Measurements from ENCODE around the gene SV2C. TPM values are rescaled to one million over a fixed set of nuclear protein-coding genes. Genes with fewer than 3 reads are reported as not detected.
"Not testable (repeated sequence)": the region's sequence is repeated elsewhere in the genome, so short reads cannot be mapped to it uniquely, and the experiment has no call there.

The SV2C gene
- total RNA-seq, 2 donors from 2014 or later, result 0.14 TPM

GRCh38 chr5:76294573-76294972 is 211.4 kb downstream of the SV2C start:
- DNase-seq (ENCODE audit: low spot score), result no peak
- no peak overlapping the region for H3K27ac ChIP-seq
- H3K4me3 ChIP-seq, result no peak overlapping the region
- H3K4me1 ChIP-seq (ENCODE audit: control insufficient read depth in 1 of 2, low read depth in 2 of 2), result no peaks in the 10 kb centered on the region
- no peaks in the 10 kb centered on the region for H3K36me3 ChIP-seq
- ATAC-seq (ENCODE audit: insufficient number of reproducible peaks, low FRiP score, low read depth), result no peak
- no peaks in the 10 kb centered on the region for H3K27me3 ChIP-seq (replicated peaks; ENCODE audit: insufficient read depth)
- no peaks in the 10 kb centered on the region for H3K9me3 ChIP-seq
- no peak for TF ChIP-seq CTCF (IDR thresholded peaks at IDR 0.05)

GRCh38 chr5:76298852-76299251 is 215.7 kb downstream of the SV2C start:
- no peak overlapping the region for H3K4me3 ChIP-seq
- no peaks in the 10 kb centered on the region for H3K27me3 ChIP-seq (replicated peaks; ENCODE audit: insufficient read depth)
- TF ChIP-seq CTCF (IDR thresholded peaks at IDR 0.05), result no peak
- ATAC-seq (ENCODE audit: insufficient number of reproducible peaks, low FRiP score, low read depth) (no peak), DNase-seq (ENCODE audit: low spot score) (no peak)
- no peaks in the 10 kb centered on the region for H3K36me3 ChIP-seq
- H3K27ac ChIP-seq, result no peak overlapping the region
- H3K9me3 ChIP-seq, result no peaks in the 10 kb centered on the region
- no peaks in the 10 kb centered on the region for H3K4me1 ChIP-seq (ENCODE audit: control insufficient read depth in 1 of 2, low read depth in 2 of 2)

GRCh38 chr5:76299592-76299991 is 216.4 kb downstream of the SV2C start:
- H3K9me3 ChIP-seq, result no peaks in the 10 kb centered on the region
- no peak for TF ChIP-seq CTCF (IDR thresholded peaks at IDR 0.05)
- ATAC-seq (ENCODE audit: insufficient number of reproducible peaks, low FRiP score, low read depth) (no peak), DNase-seq (ENCODE audit: low spot score) (no peak)
- H3K27ac ChIP-seq, result no peak overlapping the region
- H3K27me3 ChIP-seq (replicated peaks; ENCODE audit: insufficient read depth), result no peaks in the 10 kb centered on the region
- no peaks in the 10 kb centered on the region for H3K36me3 ChIP-seq
- H3K4me3 ChIP-seq, result no peak overlapping the region
- H3K4me1 ChIP-seq (ENCODE audit: control insufficient read depth in 1 of 2, low read depth in 2 of 2), result no peaks in the 10 kb centered on the region

- not testable (repeated sequence) for H3K27ac ChIP-seq; H3K36me3 ChIP-seq; H3K9me3 ChIP-seq; H3K4me3 ChIP-seq; H3K27me3 ChIP-seq (replicated peaks; ENCODE audit: insufficient read depth); H3K4me1 ChIP-seq (ENCODE audit: control insufficient read depth in 1 of 2, low read depth in 2 of 2); ATAC-seq (ENCODE audit: insufficient number of reproducible peaks, low FRiP score, low read depth); DNase-seq (ENCODE audit: low spot score)
These were observed 218.7 kb downstream of the SV2C start for GRCh38 chr5:76301932-76302331.

- DNase-seq (ENCODE audit: low spot score); H3K27ac ChIP-seq; H3K4me3 ChIP-seq; H3K27me3 ChIP-seq (replicated peaks; ENCODE audit: insufficient read depth); H3K9me3 ChIP-seq; H3K36me3 ChIP-seq; ATAC-seq (ENCODE audit: insufficient number of reproducible peaks, low FRiP score, low read depth); H3K4me1 ChIP-seq (ENCODE audit: control insufficient read depth in 1 of 2, low read depth in 2 of 2): not testable (repeated sequence)
These were observed 219.5 kb downstream of the SV2C start for GRCh38 chr5:76302661-76303060.

- Histone ChIP-seq H3K27ac (no peak overlapping the region), H3K4me3 (no peak overlapping the region), H3K27me3 (replicated peaks; ENCODE audit: insufficient read depth) (no peaks in the 10 kb centered on the region), H3K36me3 (no peaks in the 10 kb centered on the region), H3K4me1 (ENCODE audit: control insufficient read depth in 1 of 2, low read depth in 2 of 2) (no peaks in the 10 kb centered on the region), H3K9me3 (no peaks in the 10 kb centered on the region)
- no peak for TF ChIP-seq CTCF (IDR thresholded peaks at IDR 0.05)
- DNase-seq (ENCODE audit: low spot score) (no peak), ATAC-seq (ENCODE audit: insufficient number of reproducible peaks, low FRiP score, low read depth) (no peak)
These were observed 220.7 kb downstream of the SV2C start for GRCh38 chr5:76303921-76304320.

Measured in thoracic aorta (tissue), 2 donors.